GM12874 (cell line): ENCODE results near the gene DOCK10.

ENCODE experiments used
- TF ChIP-seq, protein P1 (sequence below): IDR thresholded peaks from 2 replicates; pipeline ENCODE4 v1.5.1; 2011; ENCODE audit warnings: low read depth, mild to moderate bottlenecking, control low read depth, low read length, moderate library complexity; ENCODE audit not compliant: insufficient read depth

Gene DOCK10

DNA sequence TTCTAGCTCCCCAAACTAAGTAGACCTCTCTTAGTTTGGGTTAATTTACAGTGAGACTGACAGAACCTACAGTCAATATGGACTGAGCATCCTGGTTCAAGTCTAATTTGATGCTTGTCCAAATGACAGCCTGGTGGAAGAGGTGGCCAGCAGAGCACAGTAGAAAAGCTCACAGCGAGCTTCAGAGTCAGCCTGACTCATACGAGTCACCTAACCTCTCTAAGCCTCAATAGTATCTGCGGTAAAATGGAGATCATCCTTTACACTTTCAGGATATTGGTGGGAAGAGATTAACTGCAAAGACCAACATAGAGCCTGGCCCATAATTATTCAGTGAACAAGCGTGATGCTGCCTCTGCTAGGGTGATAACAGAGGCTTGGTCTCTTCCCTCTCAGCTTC, 54.5 kb downstream of the DOCK10 start:
- TF ChIP-seq, protein P1, sequence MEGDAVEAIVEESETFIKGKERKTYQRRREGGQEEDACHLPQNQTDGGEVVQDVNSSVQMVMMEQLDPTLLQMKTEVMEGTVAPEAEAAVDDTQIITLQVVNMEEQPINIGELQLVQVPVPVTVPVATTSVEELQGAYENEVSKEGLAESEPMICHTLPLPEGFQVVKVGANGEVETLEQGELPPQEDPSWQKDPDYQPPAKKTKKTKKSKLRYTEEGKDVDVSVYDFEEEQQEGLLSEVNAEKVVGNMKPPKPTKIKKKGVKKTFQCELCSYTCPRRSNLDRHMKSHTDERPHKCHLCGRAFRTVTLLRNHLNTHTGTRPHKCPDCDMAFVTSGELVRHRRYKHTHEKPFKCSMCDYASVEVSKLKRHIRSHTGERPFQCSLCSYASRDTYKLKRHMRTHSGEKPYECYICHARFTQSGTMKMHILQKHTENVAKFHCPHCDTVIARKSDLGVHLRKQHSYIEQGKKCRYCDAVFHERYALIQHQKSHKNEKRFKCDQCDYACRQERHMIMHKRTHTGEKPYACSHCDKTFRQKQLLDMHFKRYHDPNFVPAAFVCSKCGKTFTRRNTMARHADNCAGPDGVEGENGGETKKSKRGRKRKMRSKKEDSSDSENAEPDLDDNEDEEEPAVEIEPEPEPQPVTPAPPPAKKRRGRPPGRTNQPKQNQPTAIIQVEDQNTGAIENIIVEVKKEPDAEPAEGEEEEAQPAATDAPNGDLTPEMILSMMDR = no peak

DNA sequence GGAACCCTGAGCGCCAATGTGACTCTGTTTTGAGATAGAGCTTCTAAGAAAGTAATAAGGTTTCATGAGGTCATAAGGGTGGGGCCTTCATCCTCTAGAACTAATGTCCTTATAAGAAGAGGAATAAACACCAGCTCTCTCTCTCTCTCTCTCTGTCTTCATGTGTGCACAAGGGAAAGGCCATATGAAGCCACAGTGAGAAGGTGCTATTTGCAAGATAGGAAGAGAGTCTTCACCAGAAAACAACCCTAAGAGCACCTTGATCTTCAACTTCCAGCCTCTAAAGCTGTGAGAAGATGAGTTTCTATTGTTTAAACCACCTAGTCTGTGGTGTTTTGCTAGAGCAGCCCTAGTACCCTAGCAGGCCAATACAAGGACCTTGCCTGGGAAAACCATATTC, 55.8 kb downstream of the DOCK10 start:
- TF ChIP-seq, protein P1 = no peak

DNA sequence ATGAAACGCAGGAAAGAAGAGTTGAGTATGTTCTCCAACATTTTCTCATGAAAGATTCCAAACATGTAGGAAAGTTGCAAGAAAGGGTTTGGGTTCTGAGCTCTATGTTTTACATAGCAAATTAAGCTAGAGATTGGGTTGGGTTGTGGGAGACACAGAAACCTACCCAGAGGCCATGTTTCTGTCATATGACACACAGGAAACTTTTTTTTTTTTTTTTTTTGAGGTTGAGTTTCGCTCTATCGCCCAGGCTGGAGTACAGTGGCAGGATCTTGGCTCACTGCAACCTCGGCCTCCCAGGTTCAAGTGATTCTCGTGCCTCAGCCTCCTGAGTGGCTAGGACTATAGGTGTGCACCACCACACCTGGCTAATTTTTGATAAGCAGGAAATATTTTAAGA, 57.6 kb downstream of the DOCK10 start:
- TF ChIP-seq, protein P1 = no peak

GRCh38 chr2:224983712-224984554, 58.3 kb downstream of the DOCK10 start:
- TF ChIP-seq, protein P1 = no peak

- TF ChIP-seq, protein P1 = no peak
Measured at GRCh38 chr2:224982910-224983711, 59.2 kb downstream of the DOCK10 start.

DNA sequence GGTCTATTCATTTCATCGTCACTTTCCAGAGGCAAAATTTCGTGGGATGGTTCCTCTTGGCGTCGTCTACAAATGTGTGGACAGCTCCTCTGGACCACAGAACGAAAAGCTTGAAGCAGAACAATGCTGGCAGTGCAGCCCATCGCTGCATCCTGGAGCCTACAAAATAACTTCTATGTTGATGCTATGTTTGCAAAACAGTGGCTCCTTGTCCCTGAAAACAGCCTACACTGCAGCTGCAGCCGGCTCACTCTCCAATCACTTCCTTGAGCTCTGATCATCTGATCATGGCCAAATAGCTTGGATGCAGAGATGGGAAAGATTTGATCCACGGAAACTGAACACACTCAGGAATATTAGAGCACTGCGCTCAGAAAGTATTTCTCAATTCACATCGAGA, 60.0 kb downstream of the DOCK10 start:
- TF ChIP-seq, protein P1 = no peak
